DND-41 (cell line): ENCODE results near the gene CELA2A.

Source experiments
- ATAC-seq: fragments of 200-7000 bp; cut with Tn5 transposase; 3 replicates; pipeline ENCODE4 v1.9.1; 2021; ENCODE audit warnings: low read depth; ENCODE audit not compliant: insufficient read depth
- DNase-seq: peaks from one replicate; pipeline ENCODE4 v3.0.0-alpha.2; 2020
- H2AFZ ChIP-seq: 2 replicates; pipeline ENCODE4 v1.6.0; 2012; ENCODE audit warnings: low read depth, low read length
- H3K27ac ChIP-seq: 2 replicates; pipeline ENCODE4 v1.5.1; 2012; ENCODE audit warnings: low read length, inconsistent platforms
- H3K27me3 ChIP-seq: fragments of 200-600 bp; sonication (generic); 2 replicates; pipeline ENCODE4 v1.6.0; 2012; ENCODE audit warnings: low read length, mild to moderate bottlenecking, inconsistent platforms; ENCODE audit not compliant: insufficient read depth, poor library complexity
- H3K36me3 ChIP-seq: 2 replicates; pipeline ENCODE4 v1.5.1; 2012; ENCODE audit warnings: low read length, inconsistent platforms; ENCODE audit not compliant: insufficient read depth
- H3K4me1 ChIP-seq: 2 replicates; pipeline ENCODE4 v1.5.1; 2012; ENCODE audit warnings: mild to moderate bottlenecking, low read length; ENCODE audit not compliant: insufficient read depth
- H3K4me2 ChIP-seq: 2 replicates; pipeline ENCODE4 v1.6.0; 2012; ENCODE audit warnings: mild to moderate bottlenecking, moderate library complexity, low read length, inconsistent platforms; ENCODE audit not compliant: insufficient read depth
- H3K4me3 ChIP-seq, 2 experiments: fragments of 200-600 bp in 1 of 2; shearing (Covaris generic) in 1 of 2; 2 replicates each; pipeline ENCODE4 v1.5.1; 2012 to 2016; ENCODE audit warnings: inconsistent platforms in 2 of 2, low read length in 2 of 2, mild to moderate bottlenecking in 2 of 2, low read depth in 1 of 2, moderate library complexity in 1 of 2
- H3K79me2 ChIP-seq: 2 replicates; pipeline ENCODE4 v1.6.0; 2012; ENCODE audit warnings: low read length, inconsistent platforms; ENCODE audit not compliant: insufficient read depth
- H3K9ac ChIP-seq: 2 replicates; pipeline ENCODE4 v1.6.0; 2012; ENCODE audit warnings: low read depth, mild to moderate bottlenecking, inconsistent platforms, low read length, moderate library complexity
- H3K9me3 ChIP-seq: 2 replicates; pipeline ENCODE4 v1.5.1; 2012; ENCODE audit warnings: low read length, moderate library complexity, mild to moderate bottlenecking, inconsistent platforms; ENCODE audit not compliant: insufficient read depth, severe bottlenecking
- H4K20me1 ChIP-seq: 2 replicates; pipeline ENCODE4 v1.6.0; 2012; ENCODE audit warnings: low read length; ENCODE audit not compliant: insufficient read depth
- CTCF ChIP-seq: IDR thresholded peaks from 2 replicates; pipeline ENCODE4 v1.5.1; 2012; ENCODE audit warnings: borderline replicate concordance, low read length, moderate library complexity, mild to moderate bottlenecking; ENCODE audit not compliant: poor library complexity, severe bottlenecking; ENCODE audit errors: extremely low read depth
- EZH2 ChIP-seq: IDR thresholded peaks from 3 replicates; pipeline ENCODE4 v1.6.1; 2012; ENCODE audit warnings: borderline replicate concordance, low read depth, mild to moderate bottlenecking, moderate library complexity, low read length, inconsistent platforms; ENCODE audit not compliant: severe bottlenecking

The CELA2A gene

GRCh38 chr1:15425521-15425920, 31.0 kb upstream of the CELA2A start:
- Histone ChIP-seq H4K20me1 (peaks cover 44% of the 10 kb centered on the region), H3K79me2 (0 out of 2 replicates have a peak, but pooled peaks cover 7% of the 10 kb centered on the region), H3K4me2 (no peak overlapping the region), H3K27ac (no peak overlapping the region), H3K4me3 (no peak overlapping the region), H3K36me3 (peaks cover 27% of the 10 kb centered on the region), H3K9ac (no peak overlapping the region), H3K4me1 (no peaks in the 10 kb centered on the region), H3K27me3 (no peaks in the 10 kb centered on the region), H2AFZ (no peak overlapping the region), H3K9me3 (peaks cover 2% of the 10 kb centered on the region)
- TF ChIP-seq CTCF (no peak), EZH2 (no peak)
- DNase-seq (no peak), ATAC-seq (no peak)

- no peak for ATAC-seq
- DNase-seq, result no peak
- Histone ChIP-seq H3K27me3 (no peaks in the 10 kb centered on the region), H3K4me1 (no peaks in the 10 kb centered on the region), H2AFZ (no peak overlapping the region), H3K4me2 (no peak overlapping the region), H3K79me2 (0 out of 2 replicates have a peak, but pooled peaks cover 4% of the 10 kb centered on the region), H3K9ac (no peak overlapping the region), H4K20me1 (peaks cover 43% of the 10 kb centered on the region), H3K36me3 (peaks cover 25% of the 10 kb centered on the region), H3K27ac (no peak overlapping the region), H3K4me3 (no peak overlapping the region), H3K9me3 (peaks cover under 1% of the 10 kb centered on the region)
- TF ChIP-seq CTCF, result no peak
- TF ChIP-seq EZH2, result no peak
Observed at GRCh38 chr1:15425958-15426357, 30.6 kb upstream of the CELA2A start.

GRCh38 chr1:15426492-15427279, 29.8 kb upstream of the CELA2A start:
- Histone ChIP-seq H2AFZ (no peak overlapping the region), H3K4me3 (no peak overlapping the region), H4K20me1 (peaks cover 37% of the 10 kb centered on the region), H3K36me3 (peaks cover 22% of the 10 kb centered on the region), H3K9ac (no peak overlapping the region), H3K27ac (no peak overlapping the region), H3K4me2 (no peak overlapping the region), H3K79me2 (no peaks in the 10 kb centered on the region), H3K9me3 (no peaks in the 10 kb centered on the region), H3K27me3 (no peaks in the 10 kb centered on the region), H3K4me1 (no peaks in the 10 kb centered on the region)
- no peak for ATAC-seq
- DNase-seq, result no peak
- no peak for TF ChIP-seq EZH2
- no peak for TF ChIP-seq CTCF
